Esophagus squamous epithelium (tissue), 4 donors: Measurements from ENCODE around the gene TNNI2.
"Not testable (repeated sequence)": the region's sequence is repeated elsewhere in the genome, so short reads cannot be mapped to it uniquely, and the experiment has no call there.

Experiments
- CTCF ChIP-seq, 6 experiments: fragments of 450-650 bp in 4 of 6; fragments of 200-600 bp in 2 of 6; sonication (generic) in 2 of 6; IDR thresholded peaks; one replicate each; pipeline ENCODE4 v1.5.1; 2016 to 2019; ENCODE audit warnings: antibody characterized with exemption in 6 of 6, mild to moderate bottlenecking in 4 of 6, moderate library complexity in 4 of 6
- POLR2A ChIP-seq, 4 donors: fragments of 450-650 bp; IDR thresholded peaks; one replicate each; pipeline ENCODE4 v1.6.1; 2017; ENCODE audit warnings: antibody characterized with exemption in 4 of 4, mild to moderate bottlenecking in 4 of 4, moderate library complexity in 3 of 4

- TF ChIP-seq CTCF, POLR2A (IDR thresholded peaks at IDR 0.05): not testable (repeated sequence)
Observed at GRCh38 chr11:1874441-1875092, 35.8 kb downstream of the TNNI2 start.
